Measurements from ENCODE around the gene CLDN5.
A peak's percentile ranks its signal among the peaks of the same experiment; 100 is the strongest.

The CLDN5 gene

DNA sequence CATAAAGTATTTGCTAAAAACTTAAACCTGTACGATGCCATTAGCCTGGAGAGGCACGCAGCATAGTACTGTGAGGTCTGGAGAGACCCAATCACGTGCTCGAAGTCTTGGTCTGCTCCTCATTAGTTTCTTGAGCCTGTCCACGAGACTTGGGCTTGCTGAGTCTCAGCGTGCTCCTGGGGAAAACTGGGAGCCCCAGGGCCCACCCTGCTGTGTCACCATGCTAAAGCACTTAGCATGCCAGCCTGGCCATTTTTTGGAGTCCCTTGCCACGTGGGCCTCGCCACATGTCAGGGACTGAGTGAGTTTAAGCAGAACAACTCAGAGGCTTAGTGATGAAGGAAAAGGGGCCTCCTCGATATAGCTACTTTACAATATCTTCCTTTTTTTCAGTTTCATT, 41.9 kb downstream of the CLDN5 start:
- H3K4me3 ChIP-seq (ENCODE audit: low read depth in 1 of 2, low read length in 1 of 2): no peak overlapping the region
- no peaks in the 10 kb centered on the region for H3K9me3 ChIP-seq
- peaks cover 13% of the 10 kb centered on the region for H3K36me3 ChIP-seq
- H3K27ac ChIP-seq: no peak overlapping the region
- peaks cover 22 to 25% of the 10 kb centered on the region in 2 experiments for H3K4me1 ChIP-seq (ENCODE audit: control insufficient read depth in 1 of 2, insufficient read depth in 1 of 2, low read depth in 1 of 2, low read length in 1 of 2)
- TF ChIP-seq, protein P1, sequence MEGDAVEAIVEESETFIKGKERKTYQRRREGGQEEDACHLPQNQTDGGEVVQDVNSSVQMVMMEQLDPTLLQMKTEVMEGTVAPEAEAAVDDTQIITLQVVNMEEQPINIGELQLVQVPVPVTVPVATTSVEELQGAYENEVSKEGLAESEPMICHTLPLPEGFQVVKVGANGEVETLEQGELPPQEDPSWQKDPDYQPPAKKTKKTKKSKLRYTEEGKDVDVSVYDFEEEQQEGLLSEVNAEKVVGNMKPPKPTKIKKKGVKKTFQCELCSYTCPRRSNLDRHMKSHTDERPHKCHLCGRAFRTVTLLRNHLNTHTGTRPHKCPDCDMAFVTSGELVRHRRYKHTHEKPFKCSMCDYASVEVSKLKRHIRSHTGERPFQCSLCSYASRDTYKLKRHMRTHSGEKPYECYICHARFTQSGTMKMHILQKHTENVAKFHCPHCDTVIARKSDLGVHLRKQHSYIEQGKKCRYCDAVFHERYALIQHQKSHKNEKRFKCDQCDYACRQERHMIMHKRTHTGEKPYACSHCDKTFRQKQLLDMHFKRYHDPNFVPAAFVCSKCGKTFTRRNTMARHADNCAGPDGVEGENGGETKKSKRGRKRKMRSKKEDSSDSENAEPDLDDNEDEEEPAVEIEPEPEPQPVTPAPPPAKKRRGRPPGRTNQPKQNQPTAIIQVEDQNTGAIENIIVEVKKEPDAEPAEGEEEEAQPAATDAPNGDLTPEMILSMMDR (IDR thresholded peaks at IDR 0.05): no peak
- H3K27me3 ChIP-seq: no peaks in the 10 kb centered on the region

DNA sequence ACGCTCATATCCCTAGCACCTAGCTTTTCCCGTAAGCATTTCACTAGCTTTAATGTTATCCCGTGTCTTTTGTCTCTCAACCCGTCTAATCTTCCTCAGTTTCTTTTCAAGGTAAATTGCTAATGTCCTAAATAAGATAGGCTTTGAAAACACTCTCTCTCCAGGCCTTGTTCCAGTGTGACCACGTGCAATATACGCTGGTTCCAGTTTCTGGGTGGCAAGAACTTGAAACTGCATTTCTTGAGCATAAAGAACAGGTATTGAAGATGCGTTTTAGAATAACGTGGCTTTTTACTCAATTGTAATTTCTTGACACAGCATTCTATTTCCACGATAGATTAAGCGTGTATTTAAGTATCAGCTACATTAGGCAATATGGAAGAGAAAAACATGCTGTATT, 43.4 kb downstream of the CLDN5 start:
- no peak overlapping the region for H3K27ac ChIP-seq
- TF ChIP-seq, protein P1 (IDR thresholded peaks at IDR 0.05): no peak
- H3K9me3 ChIP-seq: no peaks in the 10 kb centered on the region
- peaks cover 25 to 27% of the 10 kb centered on the region in 2 experiments for H3K4me1 ChIP-seq (ENCODE audit: control insufficient read depth in 1 of 2, insufficient read depth in 1 of 2, low read depth in 1 of 2, low read length in 1 of 2)
- no peaks in the 10 kb centered on the region for H3K27me3 ChIP-seq
- peaks cover 19% of the 10 kb centered on the region for H3K36me3 ChIP-seq
- H3K4me3 ChIP-seq (ENCODE audit: low read depth in 1 of 2, low read length in 1 of 2): no peak overlapping the region

DNA sequence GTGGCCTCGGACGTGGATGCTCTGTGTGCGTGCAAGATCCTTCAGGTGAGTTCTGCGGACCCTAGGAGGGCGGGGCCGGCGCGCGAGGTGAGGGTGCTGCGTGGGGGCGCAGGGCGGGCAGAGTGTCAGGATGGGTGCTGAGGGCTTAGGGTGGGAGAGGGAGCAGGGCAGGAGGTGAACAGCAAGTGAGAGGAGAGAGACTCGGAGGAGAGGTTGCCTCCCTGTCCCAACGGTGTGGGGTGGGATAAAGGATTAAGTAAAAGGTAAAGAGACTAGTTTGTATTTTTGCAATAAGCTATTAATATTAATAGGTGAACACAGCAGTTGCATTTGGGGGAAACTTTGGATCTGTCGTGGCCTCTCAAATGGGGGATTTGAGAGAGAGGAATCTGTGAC, 44.0 kb downstream of the CLDN5 start:
- Histone ChIP-seq H3K36me3 (peaks cover 21% of the 10 kb centered on the region), H3K27me3 (no peaks in the 10 kb centered on the region), H3K27ac (peak overlapping the region; percentile 99), H3K4me1 (ENCODE audit: control insufficient read depth in 1 of 2, insufficient read depth in 1 of 2, low read depth in 1 of 2, low read length in 1 of 2) (peaks cover 25 to 27% of the 10 kb centered on the region in 2 experiments), H3K9me3 (no peaks in the 10 kb centered on the region), H3K4me3 (ENCODE audit: low read depth in 1 of 2, low read length in 1 of 2) (peak overlapping the region; percentile 76 to 85)
- TF ChIP-seq, protein P1 (IDR thresholded peaks at IDR 0.05): no peak

GRCh38 chr22:19479355-19480172, 44.6 kb downstream of the CLDN5 start, which contains the start of gene CDC45:
CDC45 (plus strand) TSS chr22:19479920; CDS start chr22:19479969, 49 bp downstream.
- peak within 1 kb of the TSS; percentile 99 for H3K27ac ChIP-seq
- no peaks in the 10 kb centered on the region for H3K27me3 ChIP-seq
- peaks cover 25 to 27% of the 10 kb centered on the region in 2 experiments for H3K4me1 ChIP-seq (ENCODE audit: control insufficient read depth in 1 of 2, insufficient read depth in 1 of 2, low read depth in 1 of 2, low read length in 1 of 2)
- H3K4me3 ChIP-seq (ENCODE audit: low read depth in 1 of 2, low read length in 1 of 2): peak within 1 kb of the TSS; percentile 76 to 85
- TF ChIP-seq, protein P1 (IDR thresholded peaks at IDR 0.05): no peak
- H3K9me3 ChIP-seq: no peaks in the 10 kb centered on the region
- peaks cover 27% of the 10 kb centered on the region for H3K36me3 ChIP-seq

GRCh38 chr22:19478901-19479354, 45.3 kb downstream of the CLDN5 start, which contains the start of gene UFD1:
UFD1 (minus strand) TSS chr22:19479193; CDS start chr22:19479085, 108 bp downstream.
- H3K27me3 ChIP-seq: no peaks in the 10 kb centered on the region
- H3K4me3 ChIP-seq (ENCODE audit: low read depth in 1 of 2, low read length in 1 of 2): peak within 1 kb of the TSS; percentile 76 to 85
- H3K27ac ChIP-seq: peak within 1 kb of the TSS; percentile 99
- H3K4me1 ChIP-seq (ENCODE audit: control insufficient read depth in 1 of 2, insufficient read depth in 1 of 2, low read depth in 1 of 2, low read length in 1 of 2): peaks cover 25 to 27% of the 10 kb centered on the region in 2 experiments
- H3K36me3 ChIP-seq: peaks cover 27% of the 10 kb centered on the region
- H3K9me3 ChIP-seq: no peaks in the 10 kb centered on the region
- TF ChIP-seq, protein P1 (IDR thresholded peaks at IDR 0.05): no peak

All from neutrophil (primary cell).